ENCODE results near the gene APOC1. TPM values are rescaled to one million over a fixed set of nuclear protein-coding genes. Genes with fewer than 3 reads are reported as not detected.

APOC1 gene
- total RNA-seq, 8 experiments from 2014 or later: 1.1 to 77.6 (median 9.3) TPM

DNA sequence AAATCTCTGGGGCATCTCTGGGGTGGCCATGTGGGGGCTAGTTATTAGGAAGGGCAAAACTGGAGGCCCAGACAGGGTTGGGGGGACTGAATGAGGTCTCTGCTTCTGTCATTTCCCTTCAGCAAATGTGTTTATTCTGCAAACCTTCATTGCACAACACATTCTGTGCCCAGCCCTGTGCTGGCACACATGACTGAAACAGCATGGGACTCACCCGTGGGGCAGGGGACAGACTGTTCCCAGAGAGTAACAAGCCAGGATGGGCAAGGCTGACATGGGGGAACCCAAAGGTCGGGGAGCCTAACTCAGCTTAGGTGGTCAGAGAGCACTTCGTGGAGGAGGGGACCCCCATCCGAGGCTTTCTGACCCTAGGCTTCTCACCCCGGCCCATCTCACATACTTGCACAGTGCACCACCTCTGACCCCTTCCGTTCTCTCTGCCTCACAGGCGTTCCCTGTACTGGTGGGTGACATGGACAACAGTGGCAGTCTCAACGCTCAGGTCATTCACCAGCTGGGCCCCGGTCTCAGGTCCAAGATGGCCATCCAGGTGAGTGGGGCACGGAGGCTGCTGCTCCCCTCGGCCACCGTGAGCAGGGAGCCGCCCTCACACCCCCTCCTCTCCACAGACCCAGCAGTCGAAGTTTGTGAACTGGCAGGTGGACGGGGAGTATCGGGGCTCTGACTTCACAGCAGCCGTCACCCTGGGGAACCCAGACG is 20.9 kb upstream of the APOC1 start:
- ATAC-seq (replicated peaks in 6 of 8): no peak
- in situ Hi-C loops (cut with MboI; ENCODE audit: low pct_unique_long_range_greater_than_20kb in 2 of 9, low sequenced_read_pairs in 9 of 9, unreplicated experiment in 9 of 9): no loop called here
- H3K4me3 ChIP-seq: no peak overlapping the region
- peaks cover 7 to 12% of the 10 kb centered on the region in 2 donors for H3K4me1 ChIP-seq (replicated peaks in 1 of 2)
- WGBS, 10 experiments: 88 to 100% (median 98%) methylated on average over 1 to 13 of the region's 18 CpGs; no CpG with 5 or more reads in 4 of the 10 experiments
- no peak overlapping the region for H3K27ac ChIP-seq

DNA sequence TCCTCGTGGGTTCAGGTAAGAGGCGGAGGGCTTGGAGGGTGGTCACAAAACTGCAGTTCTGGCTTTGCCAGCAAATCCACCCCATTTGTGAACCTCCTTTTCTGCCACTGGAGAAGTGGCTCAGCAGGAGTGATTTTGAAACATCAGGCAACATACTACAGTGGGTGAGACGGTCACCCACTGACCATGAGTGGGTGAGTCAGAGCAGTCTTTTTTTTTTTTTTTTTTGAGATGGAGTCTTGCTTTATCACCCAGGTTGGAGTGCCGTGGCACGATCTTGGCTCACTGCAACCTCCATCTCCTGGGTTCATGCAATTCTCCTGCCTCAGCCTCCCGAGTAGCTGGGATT is 20.4 kb upstream of the APOC1 start:
- H3K27ac ChIP-seq: no peak overlapping the region
- no peak for ATAC-seq (replicated peaks in 6 of 8)
- 93 to 100% (median 100%) methylated on average over 2 to 4 of the region's 6 CpGs; no CpG with 5 or more reads in 5 of the 10 experiments for WGBS, 10 experiments
- peaks cover 7 to 12% of the 10 kb centered on the region in 2 donors for H3K4me1 ChIP-seq (replicated peaks in 1 of 2)
- H3K4me3 ChIP-seq: no peak overlapping the region
- in situ Hi-C loops (cut with MboI; ENCODE audit: low pct_unique_long_range_greater_than_20kb in 2 of 9, low sequenced_read_pairs in 9 of 9, unreplicated experiment in 9 of 9): no loop called here

DNA sequence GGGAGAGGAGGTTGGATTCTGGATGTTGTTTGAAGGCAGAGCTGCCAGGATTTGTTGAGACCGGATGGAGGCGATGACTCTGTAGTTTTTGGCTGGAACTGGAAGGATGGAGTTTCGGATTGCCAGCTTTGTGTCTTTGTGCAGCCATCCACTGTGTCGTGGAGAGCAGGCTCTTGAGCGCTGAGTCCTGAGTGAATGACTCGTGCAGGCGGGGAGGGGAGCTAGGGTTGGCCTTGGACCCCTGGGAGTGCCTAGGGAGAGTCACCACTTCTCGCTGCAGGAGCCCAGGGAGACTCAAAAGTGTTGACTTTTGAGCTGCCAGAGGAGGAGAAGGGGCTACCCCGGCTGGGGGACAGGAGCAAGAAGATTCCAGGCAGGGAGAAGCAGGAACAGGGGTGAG is 19.5 kb upstream of the APOC1 start:
- no peak overlapping the region for H3K4me3 ChIP-seq
- in situ Hi-C loops (cut with MboI; ENCODE audit: low pct_unique_long_range_greater_than_20kb in 2 of 9, low sequenced_read_pairs in 9 of 9, unreplicated experiment in 9 of 9): no loop called here
- no peak overlapping the region for H3K27ac ChIP-seq
- WGBS, 10 experiments: 50 to 100% (median 83%) methylated on average over 1 to 6 of the region's 9 CpGs; no CpG with 5 or more reads in 3 of the 10 experiments
- no peak for ATAC-seq (replicated peaks in 6 of 8)
- H3K4me1 ChIP-seq (replicated peaks in 1 of 2): peaks cover 7% of the 10 kb centered on the region in 2 donors

DNA sequence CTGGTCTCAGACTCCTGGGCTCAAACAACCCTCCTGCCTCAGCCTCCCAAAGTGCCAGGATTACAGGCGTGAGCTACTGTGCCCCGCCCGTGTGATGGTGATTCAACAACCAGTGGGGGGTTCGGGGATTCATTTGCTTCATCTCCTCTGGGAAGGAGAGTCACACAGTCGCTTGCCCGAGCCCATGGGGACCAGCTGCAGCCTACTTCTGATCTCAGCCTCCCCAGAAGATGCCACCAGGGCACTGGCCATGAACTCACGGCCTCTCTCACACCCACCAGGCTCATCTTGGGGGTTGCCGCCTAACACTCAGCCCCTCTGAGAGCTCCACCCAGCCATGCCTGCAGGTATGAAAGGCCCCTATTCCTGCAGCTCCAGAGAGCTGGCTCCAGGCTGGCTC is 16.6 kb upstream of the APOC1 start:
- peak in 1 of 8 experiments; percentile 8 for ATAC-seq (replicated peaks in 6 of 8)
- Histone ChIP-seq H3K27ac (no peak overlapping the region), H3K4me1 (replicated peaks in 1 of 2) (no peaks in the 10 kb centered on the region), H3K4me3 (no peak overlapping the region)
- in situ Hi-C loops (cut with MboI; ENCODE audit: low pct_unique_long_range_greater_than_20kb in 2 of 9, low sequenced_read_pairs in 9 of 9, unreplicated experiment in 9 of 9): no loop called here
- 80 to 100% (median 100%) methylated on average over 1 to 2 of the region's 8 CpGs; no CpG with 5 or more reads in 7 of the 10 experiments for WGBS, 10 experiments

DNA sequence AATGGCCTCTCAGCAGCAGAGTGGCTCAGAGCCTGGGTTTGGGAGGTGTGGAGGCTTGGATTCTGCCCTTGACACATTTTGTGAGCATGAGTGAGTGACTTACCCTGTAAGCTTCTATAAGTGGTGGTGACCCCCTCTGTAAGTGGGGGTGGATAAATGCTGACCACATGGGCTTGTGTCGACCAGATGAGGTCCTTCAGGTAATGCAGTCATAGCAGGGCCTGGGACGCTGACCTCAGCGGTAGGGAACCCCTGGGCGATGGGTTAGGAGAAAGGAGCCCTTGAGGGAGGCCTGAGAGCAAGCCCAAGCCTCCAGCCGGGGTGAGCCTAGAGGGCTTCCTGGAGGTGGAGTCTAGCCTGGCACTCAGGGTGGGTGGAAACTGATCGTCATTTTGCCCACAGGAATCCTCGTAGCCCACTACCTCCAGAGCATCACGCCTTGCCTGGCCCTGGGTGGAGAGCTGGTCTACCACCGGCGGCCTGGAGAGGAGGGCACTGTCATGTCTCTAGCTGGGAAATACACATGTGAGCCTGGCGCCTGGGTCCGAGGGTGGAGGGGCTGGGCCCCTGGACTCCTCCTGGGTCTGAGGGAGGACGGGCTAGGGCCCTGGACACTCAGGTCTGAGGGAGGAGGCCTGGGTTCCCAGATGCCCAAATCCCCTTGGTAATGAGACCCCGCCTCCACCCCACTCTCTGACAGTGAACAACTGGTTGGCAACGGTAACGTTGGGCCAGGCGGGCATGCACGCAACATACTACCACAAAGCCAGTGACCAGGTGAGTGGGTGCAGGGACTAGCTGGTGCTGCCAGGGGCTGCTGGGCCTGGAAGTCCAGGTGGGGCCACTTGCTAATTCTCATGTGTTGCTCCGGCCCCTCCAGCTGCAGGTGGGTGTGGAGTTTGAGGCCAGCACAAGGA is 13.8 kb upstream of the APOC1 start:
- no peak overlapping the region for H3K4me3 ChIP-seq
- no peak overlapping the region for H3K27ac ChIP-seq
- in situ Hi-C loops (cut with MboI; ENCODE audit: low pct_unique_long_range_greater_than_20kb in 2 of 9, low sequenced_read_pairs in 9 of 9, unreplicated experiment in 9 of 9): no loop called here
- no peak for ATAC-seq (replicated peaks in 6 of 8)
- 60 to 100% (median 88%) methylated on average over 1 to 5 of the region's 19 CpGs; no CpG with 5 or more reads in 4 of the 10 experiments for WGBS, 10 experiments
- H3K4me1 ChIP-seq (replicated peaks in 1 of 2): peaks cover 0 to 3% of the 10 kb centered on the region in 2 donors

DNA sequence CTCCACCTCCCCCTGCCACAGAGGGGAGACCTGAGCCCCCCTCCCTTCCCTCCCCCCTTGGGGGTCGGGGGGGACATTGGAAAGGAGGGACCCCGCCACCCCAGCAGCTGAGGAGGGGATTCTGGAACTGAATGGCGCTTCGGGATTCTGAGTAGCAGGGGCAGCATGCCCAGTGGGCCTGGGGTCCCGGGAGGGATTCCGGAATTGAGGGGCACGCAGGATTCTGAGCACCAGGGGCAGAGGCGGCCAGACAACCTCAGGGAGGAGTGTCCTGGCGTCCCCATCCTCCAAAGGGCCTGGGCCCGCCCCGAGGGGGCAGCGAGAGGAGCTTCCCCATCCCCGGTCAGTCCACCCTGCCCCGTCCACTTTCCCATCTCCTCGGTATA is 11.2 kb upstream of the APOC1 start:
- in situ Hi-C loops (cut with MboI; ENCODE audit: low pct_unique_long_range_greater_than_20kb in 2 of 9, low sequenced_read_pairs in 9 of 9, unreplicated experiment in 9 of 9): no loop called here
- ATAC-seq (replicated peaks in 6 of 8): peak in 5 of 8 experiments; percentile 2 to 27 (median 12)
- Histone ChIP-seq H3K27ac (no peak overlapping the region), H3K4me1 (replicated peaks in 1 of 2) (peaks cover 0 to 12% of the 10 kb centered on the region in 2 donors), H3K4me3 (no peak overlapping the region)
- 20 to 72% methylated on average over 1 to 8 of the region's 15 CpGs; no CpG with 5 or more reads in 8 of the 10 experiments for WGBS, 10 experiments

DNA sequence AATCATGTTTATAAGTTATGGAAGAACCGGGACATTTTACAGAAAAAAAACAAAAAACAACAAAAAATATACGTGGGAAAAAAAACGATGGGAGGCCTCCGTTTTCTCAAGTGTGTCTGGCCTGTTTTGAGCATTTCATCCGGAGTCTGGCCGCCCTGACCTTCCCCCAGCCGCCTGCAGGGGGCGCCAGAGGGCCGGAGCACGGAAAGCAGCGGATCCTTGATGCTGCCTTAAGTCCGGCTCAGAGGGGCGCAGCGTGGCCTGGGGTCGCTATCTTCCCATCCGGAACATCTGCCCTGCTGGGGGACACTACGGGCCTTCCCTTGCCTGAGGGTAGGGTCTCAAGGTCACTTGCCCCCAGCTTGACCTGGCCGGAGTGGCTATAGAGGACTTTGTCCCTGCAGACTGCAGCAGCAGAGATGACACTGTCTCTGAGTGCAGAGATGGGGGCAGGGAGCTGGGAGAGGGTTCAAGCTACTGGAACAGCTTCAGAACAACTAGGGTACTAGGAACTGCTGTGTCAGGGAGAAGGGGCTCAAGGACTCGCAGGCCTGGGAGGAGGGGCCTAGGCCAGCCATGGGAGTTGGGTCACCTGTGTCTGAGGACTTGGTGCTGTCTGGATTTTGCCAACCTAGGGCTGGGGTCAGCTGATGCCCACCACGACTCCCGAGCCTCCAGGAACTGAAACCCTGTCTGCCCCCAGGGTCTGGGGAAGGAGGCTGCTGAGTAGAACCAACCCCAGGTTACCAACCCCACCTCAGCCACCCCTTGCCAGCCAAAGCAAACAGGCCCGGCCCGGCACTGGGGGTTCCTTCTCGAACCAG is 10.6 kb upstream of the APOC1 start:
- H3K4me1 ChIP-seq (replicated peaks in 1 of 2): peaks cover 0 to 12% of the 10 kb centered on the region in 2 donors
- no peak overlapping the region for H3K27ac ChIP-seq
- peak; percentile 38 to 76 (median 64) for ATAC-seq (replicated peaks in 6 of 8)
- H3K4me3 ChIP-seq: no peak overlapping the region
- WGBS, 10 experiments: 0 to 67% (median 36%) methylated on average over 1 to 10 of the region's 24 CpGs; no CpG with 5 or more reads in 3 of the 10 experiments
- in situ Hi-C loops (cut with MboI; ENCODE audit: low pct_unique_long_range_greater_than_20kb in 2 of 9, low sequenced_read_pairs in 9 of 9, unreplicated experiment in 9 of 9): no loop called here

DNA sequence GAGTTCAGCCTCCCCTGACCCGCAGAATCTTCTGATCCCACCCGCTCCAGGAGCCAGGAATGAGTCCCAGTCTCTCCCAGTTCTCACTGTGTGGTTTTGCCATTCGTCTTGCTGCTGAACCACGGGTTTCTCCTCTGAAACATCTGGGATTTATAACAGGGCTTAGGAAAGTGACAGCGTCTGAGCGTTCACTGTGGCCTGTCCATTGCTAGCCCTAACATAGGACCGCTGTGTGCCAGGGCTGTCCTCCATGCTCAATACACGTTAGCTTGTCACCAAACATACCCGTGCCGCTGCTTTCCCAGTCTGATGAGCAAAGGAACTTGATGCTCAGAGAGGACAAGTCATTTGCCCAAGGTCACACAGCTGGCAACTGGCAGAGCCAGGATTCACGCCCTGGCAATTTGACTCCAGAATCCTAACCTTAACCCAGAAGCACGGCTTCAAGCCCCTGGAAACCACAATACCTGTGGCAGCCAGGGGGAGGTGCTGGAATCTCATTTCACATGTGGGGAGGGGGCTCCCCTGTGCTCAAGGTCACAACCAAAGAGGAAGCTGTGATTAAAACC is 9.9 kb upstream of the APOC1 start:
- WGBS, 10 experiments: 0 to 96% (median 62%) methylated on average over 1 to 10 of the region's 12 CpGs; no CpG with 5 or more reads in 4 of the 10 experiments
- H3K4me1 ChIP-seq (replicated peaks in 1 of 2): peaks cover 0 to 12% of the 10 kb centered on the region in 2 donors
- no peak overlapping the region for H3K4me3 ChIP-seq
- in situ Hi-C loops (cut with MboI; ENCODE audit: low pct_unique_long_range_greater_than_20kb in 2 of 9, low sequenced_read_pairs in 9 of 9, unreplicated experiment in 9 of 9): no loop called here
- ATAC-seq (replicated peaks in 6 of 8): no peak
- H3K27ac ChIP-seq: no peak overlapping the region

DNA sequence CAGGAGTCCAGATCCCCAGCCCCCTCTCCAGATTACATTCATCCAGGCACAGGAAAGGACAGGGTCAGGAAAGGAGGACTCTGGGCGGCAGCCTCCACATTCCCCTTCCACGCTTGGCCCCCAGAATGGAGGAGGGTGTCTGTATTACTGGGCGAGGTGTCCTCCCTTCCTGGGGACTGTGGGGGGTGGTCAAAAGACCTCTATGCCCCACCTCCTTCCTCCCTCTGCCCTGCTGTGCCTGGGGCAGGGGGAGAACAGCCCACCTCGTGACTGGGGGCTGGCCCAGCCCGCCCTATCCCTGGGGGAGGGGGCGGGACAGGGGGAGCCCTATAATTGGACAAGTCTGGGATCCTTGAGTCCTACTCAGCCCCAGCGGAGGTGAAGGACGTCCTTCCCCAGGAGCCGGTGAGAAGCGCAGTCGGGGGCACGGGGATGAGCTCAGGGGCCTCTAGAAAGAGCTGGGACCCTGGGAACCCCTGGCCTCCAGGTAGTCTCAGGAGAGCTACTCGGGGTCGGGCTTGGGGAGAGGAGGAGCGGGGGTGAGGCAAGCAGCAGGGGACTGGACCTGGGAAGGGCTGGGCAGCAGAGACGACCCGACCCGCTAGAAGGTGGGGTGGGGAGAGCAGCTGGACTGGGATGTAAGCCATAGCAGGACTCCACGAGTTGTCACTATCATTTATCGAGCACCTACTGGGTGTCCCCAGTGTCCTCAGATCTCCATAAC is 8.8 kb upstream of the APOC1 start, which contains the start of gene APOE:
APOE (plus strand) TSS at position 360 of the 724 bp plus-strand sequence. CDS start 829 bp downstream, outside the sequence.
- H3K4me3 ChIP-seq: peak within 1 kb of the TSS in 2 of 5 donors; percentile 2 to 16
- ATAC-seq (replicated peaks in 6 of 8): peak; percentile 4 to 69 (median 24)
- peaks cover 0 to 12% of the 10 kb centered on the region in 2 donors for H3K4me1 ChIP-seq (replicated peaks in 1 of 2)
- H3K27ac ChIP-seq: no peak within 1 kb of the TSS
- WGBS, 10 experiments: 0% methylated on average over 2 of the region's 20 CpGs; no CpG with 5 or more reads in 8 of the 10 experiments
- in situ Hi-C loops (cut with MboI; ENCODE audit: low pct_unique_long_range_greater_than_20kb in 2 of 9, low sequenced_read_pairs in 9 of 9, unreplicated experiment in 9 of 9): no loop called here

DNA sequence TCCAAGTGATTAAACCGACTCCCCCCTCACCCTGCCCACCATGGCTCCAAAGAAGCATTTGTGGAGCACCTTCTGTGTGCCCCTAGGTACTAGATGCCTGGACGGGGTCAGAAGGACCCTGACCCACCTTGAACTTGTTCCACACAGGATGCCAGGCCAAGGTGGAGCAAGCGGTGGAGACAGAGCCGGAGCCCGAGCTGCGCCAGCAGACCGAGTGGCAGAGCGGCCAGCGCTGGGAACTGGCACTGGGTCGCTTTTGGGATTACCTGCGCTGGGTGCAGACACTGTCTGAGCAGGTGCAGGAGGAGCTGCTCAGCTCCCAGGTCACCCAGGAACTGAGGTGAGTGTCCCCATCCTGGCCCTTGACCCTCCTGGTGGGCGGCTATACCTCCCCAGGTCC is 6.8 kb upstream of the APOC1 start:
- in situ Hi-C loops (cut with MboI; ENCODE audit: low pct_unique_long_range_greater_than_20kb in 2 of 9, low sequenced_read_pairs in 9 of 9, unreplicated experiment in 9 of 9): no loop called here
- Histone ChIP-seq H3K4me1 (replicated peaks in 1 of 2) (peaks cover 0 to 12% of the 10 kb centered on the region in 2 donors), H3K4me3 (no peak overlapping the region), H3K27ac (no peak overlapping the region)
- ATAC-seq (replicated peaks in 6 of 8): no peak
- WGBS, 10 experiments: 0 to 100% (median 90%) methylated on average over 1 to 9 of the region's 12 CpGs; no CpG with 5 or more reads in 4 of the 10 experiments

DNA sequence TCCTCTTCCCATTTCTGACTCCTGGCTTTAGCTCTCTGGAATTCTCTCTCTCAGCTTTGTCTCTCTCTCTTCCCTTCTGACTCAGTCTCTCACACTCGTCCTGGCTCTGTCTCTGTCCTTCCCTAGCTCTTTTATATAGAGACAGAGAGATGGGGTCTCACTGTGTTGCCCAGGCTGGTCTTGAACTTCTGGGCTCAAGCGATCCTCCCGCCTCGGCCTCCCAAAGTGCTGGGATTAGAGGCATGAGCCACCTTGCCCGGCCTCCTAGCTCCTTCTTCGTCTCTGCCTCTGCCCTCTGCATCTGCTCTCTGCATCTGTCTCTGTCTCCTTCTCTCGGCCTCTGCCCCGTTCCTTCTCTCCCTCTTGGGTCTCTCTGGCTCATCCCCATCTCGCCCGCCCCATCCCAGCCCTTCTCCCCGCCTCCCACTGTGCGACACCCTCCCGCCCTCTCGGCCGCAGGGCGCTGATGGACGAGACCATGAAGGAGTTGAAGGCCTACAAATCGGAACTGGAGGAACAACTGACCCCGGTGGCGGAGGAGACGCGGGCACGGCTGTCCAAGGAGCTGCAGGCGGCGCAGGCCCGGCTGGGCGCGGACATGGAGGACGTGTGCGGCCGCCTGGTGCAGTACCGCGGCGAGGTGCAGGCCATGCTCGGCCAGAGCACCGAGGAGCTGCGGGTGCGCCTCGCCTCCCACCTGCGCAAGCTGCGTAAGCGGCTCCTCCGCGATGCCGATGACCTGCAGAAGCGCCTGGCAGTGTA is 6.2 kb upstream of the APOC1 start:
- ATAC-seq (replicated peaks in 6 of 8): no peak
- peaks cover 0 to 12% of the 10 kb centered on the region in 2 donors for H3K4me1 ChIP-seq (replicated peaks in 1 of 2)
- in situ Hi-C loops (cut with MboI; ENCODE audit: low pct_unique_long_range_greater_than_20kb in 2 of 9, low sequenced_read_pairs in 9 of 9, unreplicated experiment in 9 of 9): no loop called here
- H3K4me3 ChIP-seq: no peak overlapping the region
- H3K27ac ChIP-seq: no peak overlapping the region
- 0 to 100% (median 63%) methylated on average over 1 to 10 of the region's 46 CpGs; no CpG with 5 or more reads in 6 of the 10 experiments for WGBS, 10 experiments
